HL-60 (cell line): Measurements from ENCODE around the gene TXLNA.

Experiments
- GABPA ChIP-seq: IDR thresholded peaks from 2 replicates; pipeline ENCODE4 v1.6.1; 2012; ENCODE audit warnings: low read depth
- POLR2AphosphoS5 ChIP-seq: IDR thresholded peaks from 2 replicates; pipeline ENCODE4 v1.6.1; 2012; ENCODE audit warnings: low read depth
- TF ChIP-seq, protein P1 (sequence below): IDR thresholded peaks from one replicate; pipeline ENCODE4 v1.5.1; 2011; ENCODE audit warnings: low read length, control low read depth, inconsistent platforms; ENCODE audit not compliant: insufficient read depth

- TF ChIP-seq, protein P1, sequence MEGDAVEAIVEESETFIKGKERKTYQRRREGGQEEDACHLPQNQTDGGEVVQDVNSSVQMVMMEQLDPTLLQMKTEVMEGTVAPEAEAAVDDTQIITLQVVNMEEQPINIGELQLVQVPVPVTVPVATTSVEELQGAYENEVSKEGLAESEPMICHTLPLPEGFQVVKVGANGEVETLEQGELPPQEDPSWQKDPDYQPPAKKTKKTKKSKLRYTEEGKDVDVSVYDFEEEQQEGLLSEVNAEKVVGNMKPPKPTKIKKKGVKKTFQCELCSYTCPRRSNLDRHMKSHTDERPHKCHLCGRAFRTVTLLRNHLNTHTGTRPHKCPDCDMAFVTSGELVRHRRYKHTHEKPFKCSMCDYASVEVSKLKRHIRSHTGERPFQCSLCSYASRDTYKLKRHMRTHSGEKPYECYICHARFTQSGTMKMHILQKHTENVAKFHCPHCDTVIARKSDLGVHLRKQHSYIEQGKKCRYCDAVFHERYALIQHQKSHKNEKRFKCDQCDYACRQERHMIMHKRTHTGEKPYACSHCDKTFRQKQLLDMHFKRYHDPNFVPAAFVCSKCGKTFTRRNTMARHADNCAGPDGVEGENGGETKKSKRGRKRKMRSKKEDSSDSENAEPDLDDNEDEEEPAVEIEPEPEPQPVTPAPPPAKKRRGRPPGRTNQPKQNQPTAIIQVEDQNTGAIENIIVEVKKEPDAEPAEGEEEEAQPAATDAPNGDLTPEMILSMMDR: no peak
- TF ChIP-seq GABPA (no peak), POLR2AphosphoS5 (no peak)
These were observed 12.9 kb downstream of the TXLNA start for GRCh38 chr1:32192220-32192948.
